HEK293T (cell line): ENCODE results near the gene SPEG.

Experiments used
- CTCF ChIA-PET: fragments of 350-600 bp; formaldehyde crosslinking; extraction: SDS; loops from one replicate; lab custom pipeline; 2021; ENCODE audit warnings: antibody characterized with exemption, inconsistent platforms; lab: Yijun Ruan, JAX
- POLR2A ChIA-PET: fragments of 350-600 bp; formaldehyde crosslinking; extraction: SDS; loops from one replicate; lab custom pipeline; 2020; ENCODE audit warnings: antibody characterized with exemption, inconsistent platforms; lab: Yijun Ruan, JAX
- DNase-seq: peaks from one replicate; pipeline ENCODE4 v3.0.0; 2012; ENCODE audit warnings: mixed read lengths; ENCODE audit errors: extremely low spot score
- ARNT ChIP-seq: fragments of 450-650 bp; IDR thresholded peaks from 2 replicates; pipeline ENCODE4 v1.6.1; 2017; ENCODE audit warnings: mild to moderate bottlenecking
- BHLHE40 ChIP-seq: fragments of 450-650 bp; IDR thresholded peaks from 2 replicates; pipeline ENCODE4 v1.6.1; 2016; ENCODE audit warnings: mild to moderate bottlenecking, moderate library complexity, borderline replicate concordance
- CTBP1 ChIP-seq: fragments of 450-650 bp; IDR thresholded peaks from 2 replicates; pipeline ENCODE4 v1.6.1; 2016; ENCODE audit warnings: borderline replicate concordance
- ELF4 ChIP-seq: fragments of 450-650 bp; IDR thresholded peaks from 2 replicates; pipeline ENCODE4 v1.6.1; 2017; ENCODE audit warnings: antibody characterized with exemption
- FOXA1 ChIP-seq: fragments of 450-650 bp; IDR thresholded peaks from 2 replicates; pipeline ENCODE4 v1.6.1; 2016; ENCODE audit warnings: mild to moderate bottlenecking
- FOXK2 ChIP-seq: fragments of 450-650 bp; IDR thresholded peaks from 2 replicates; pipeline ENCODE4 v1.6.1; 2016; ENCODE audit warnings: mild to moderate bottlenecking
- FOXM1 ChIP-seq: fragments of 450-650 bp; IDR thresholded peaks from 2 replicates; pipeline ENCODE4 v1.6.1; 2017; ENCODE audit warnings: mild to moderate bottlenecking, borderline replicate concordance
- HDGF ChIP-seq: fragments of 450-650 bp; IDR thresholded peaks from 2 replicates; pipeline ENCODE4 v1.6.1; 2017; ENCODE audit warnings: antibody characterized with exemption, borderline replicate concordance
- L3MBTL2 ChIP-seq: fragments of 450-650 bp; conservative IDR thresholded peaks from 2 replicates; pipeline ENCODE4 v1.6.1; 2016; ENCODE audit warnings: mild to moderate bottlenecking
- LEF1 ChIP-seq: fragments of 450-650 bp; IDR thresholded peaks from 2 replicates; pipeline ENCODE4 v1.6.1; 2017; ENCODE audit warnings: mild to moderate bottlenecking, borderline replicate concordance
- NFRKB ChIP-seq: fragments of 450-650 bp; IDR thresholded peaks from 2 replicates; pipeline ENCODE4 v1.6.1; 2016; ENCODE audit warnings: mild to moderate bottlenecking, moderate library complexity
- SP1 ChIP-seq: fragments of 450-650 bp; IDR thresholded peaks from 2 replicates; pipeline ENCODE4 v1.6.1; 2017
- SUZ12 ChIP-seq: fragments of 450-650 bp; IDR thresholded peaks from 2 replicates; pipeline ENCODE4 v1.6.1; 2016; ENCODE audit warnings: mild to moderate bottlenecking
- TARDBP ChIP-seq: fragments of 450-650 bp; IDR thresholded peaks from 2 replicates; pipeline ENCODE4 v1.6.1; 2016
- ZNF384 ChIP-seq: fragments of 450-650 bp; IDR thresholded peaks from 2 replicates; pipeline ENCODE4 v1.6.1; 2016
- TF ChIP-seq, protein P1 (sequence below): fragments of 450-650 bp; IDR thresholded peaks from 2 replicates; pipeline ENCODE4 v1.6.1; 2016

SPEG gene

DNA sequence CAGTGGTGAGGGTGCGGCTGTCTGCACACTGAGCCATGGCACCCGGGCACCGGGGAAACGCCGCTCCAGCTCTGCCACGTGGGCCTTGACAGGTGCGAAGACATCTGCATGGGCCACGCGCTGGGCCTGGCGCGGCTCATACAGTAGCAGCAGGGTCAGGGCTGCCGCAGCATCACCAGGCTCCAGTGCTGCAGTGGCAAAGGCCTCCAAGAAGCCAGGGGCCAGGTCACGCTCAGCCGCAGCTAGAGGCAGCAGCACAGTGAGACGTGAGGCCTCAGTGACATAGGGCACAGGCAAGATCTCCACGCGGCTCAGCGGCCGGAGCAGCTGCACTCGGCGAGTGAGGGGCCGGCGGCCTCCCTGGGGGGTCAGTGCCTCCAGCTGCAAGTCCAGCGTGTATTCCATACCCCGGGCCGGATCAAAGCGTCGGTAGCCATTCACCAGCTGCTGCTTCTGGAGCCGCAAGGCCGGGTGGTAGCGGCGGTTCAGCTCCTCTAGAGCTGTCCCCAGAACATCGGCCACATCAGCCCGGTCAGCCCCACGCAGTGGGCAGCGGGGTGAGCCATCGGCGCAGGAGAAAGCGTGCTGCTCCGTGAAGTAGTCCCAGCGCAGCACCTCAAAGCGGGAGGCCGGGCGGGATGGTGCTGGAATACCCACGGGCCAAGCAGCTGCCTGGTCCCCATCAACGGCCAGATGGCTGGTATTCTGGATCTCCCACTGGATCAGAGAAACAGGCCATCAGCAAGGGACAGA, 105.5 kb downstream of the SPEG start:
- DNase-seq: no peak
- TF ChIP-seq TARDBP (no peak), ELF4 (no peak), LEF1 (no peak), L3MBTL2 (no peak)
- CTCF ChIA-PET: interaction anchor here (0.9 to 2.2 kb wide), 11 partner anchors 14 to 136 kb away, joined by 3 to 23 read pairs (median 5); partner anchors contain the start of gene STK11IP
- POLR2A ChIA-PET: no interaction called here

DNA sequence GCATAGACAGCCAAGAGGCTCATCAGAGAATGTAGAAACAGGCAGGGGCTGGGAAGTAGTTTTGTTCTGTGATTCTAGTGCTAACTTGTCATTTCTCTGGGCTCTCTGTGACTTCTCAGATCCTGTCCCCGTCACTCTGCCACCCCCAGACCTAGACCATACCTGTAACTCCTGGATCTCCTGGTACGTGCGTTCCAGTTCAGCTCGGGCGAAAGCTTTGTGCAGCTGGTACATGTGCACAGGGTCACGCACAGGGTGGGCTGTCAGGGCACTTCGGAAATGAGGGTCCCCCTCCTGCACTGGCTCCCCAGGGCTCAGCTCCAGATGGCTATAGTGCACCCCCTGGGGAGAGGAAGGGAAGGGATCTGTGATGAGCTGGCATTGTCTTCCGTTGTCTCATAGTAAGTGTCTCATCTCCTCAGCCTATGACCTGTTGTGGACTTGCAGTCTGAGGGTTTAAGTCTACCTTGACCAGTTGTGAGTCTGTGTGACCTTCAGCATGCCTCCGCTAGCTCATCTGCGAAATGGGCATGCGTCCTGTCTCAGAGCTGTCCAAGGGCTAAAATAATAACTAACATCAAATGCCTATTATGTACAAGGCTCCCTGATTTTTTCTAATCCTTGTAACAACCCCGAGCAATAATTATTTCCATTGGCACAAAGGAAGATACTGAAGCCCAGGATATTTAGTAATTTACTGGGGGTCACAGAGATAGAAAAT, 106.3 kb downstream of the SPEG start:
- POLR2A ChIA-PET: no interaction called here
- DNase-seq: no peak
- CTCF ChIA-PET: interaction anchor here (0.5 to 2.7 kb wide), 30 partner anchors 9 to 288 kb away, joined by 3 to 23 read pairs (median 4); partner anchors contain the start of genes ASIC4, STK11IP and TUBA4B
- TF ChIP-seq FOXA1: no peak
- no peak for TF ChIP-seq HDGF
- TF ChIP-seq SUZ12: no peak
- TF ChIP-seq FOXK2: no peak
- TF ChIP-seq BHLHE40: no peak
- TF ChIP-seq SP1: no peak
- no peak for TF ChIP-seq NFRKB
- no peak for TF ChIP-seq CTBP1
- TF ChIP-seq LEF1: no peak
- TF ChIP-seq L3MBTL2: no peak
- no peak for TF ChIP-seq ZNF384
- no peak for TF ChIP-seq ARNT

GRCh38 chr2:219541611-219542180, 107.1 kb downstream of the SPEG start:
- TF ChIP-seq HDGF: peak; percentile 86; the same call in 1 of the 2 replicates
- no peak for TF ChIP-seq ZNF384
- TF ChIP-seq FOXM1: no peak
- TF ChIP-seq SUZ12: no peak
- no peak for TF ChIP-seq FOXA1
- no peak for TF ChIP-seq SP1
- TF ChIP-seq ELF4: no peak
- peak; percentile 37; the same call in 1 of the 2 replicates for TF ChIP-seq LEF1
- peak; percentile 56; the same call in 1 of the 2 replicates for TF ChIP-seq CTBP1
- TF ChIP-seq L3MBTL2: no peak
- no peak for TF ChIP-seq NFRKB
- TF ChIP-seq, protein P1, sequence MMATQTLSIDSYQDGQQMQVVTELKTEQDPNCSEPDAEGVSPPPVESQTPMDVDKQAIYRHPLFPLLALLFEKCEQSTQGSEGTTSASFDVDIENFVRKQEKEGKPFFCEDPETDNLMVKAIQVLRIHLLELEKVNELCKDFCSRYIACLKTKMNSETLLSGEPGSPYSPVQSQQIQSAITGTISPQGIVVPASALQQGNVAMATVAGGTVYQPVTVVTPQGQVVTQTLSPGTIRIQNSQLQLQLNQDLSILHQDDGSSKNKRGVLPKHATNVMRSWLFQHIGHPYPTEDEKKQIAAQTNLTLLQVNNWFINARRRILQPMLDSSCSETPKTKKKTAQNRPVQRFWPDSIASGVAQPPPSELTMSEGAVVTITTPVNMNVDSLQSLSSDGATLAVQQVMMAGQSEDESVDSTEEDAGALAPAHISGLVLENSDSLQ: no peak
- TF ChIP-seq BHLHE40: no peak
- ChIA-PET CTCF (interaction anchor here (0.5 to 2.7 kb wide), 33 partner anchors 8 to 589 kb away, joined by 3 to 23 read pairs (median 4); partner anchors contain the start of genes ASIC4, STK11IP and TUBA4B), POLR2A (interaction anchor here (2.0 kb wide), 1 partner anchor 56 kb away, joined by 9 read pairs; the partner anchor contains the start of gene STK11IP)
- DNase-seq: peak; percentile 79

GRCh38 chr2:219542931-219543595, 108.4 kb downstream of the SPEG start:
- ChIA-PET CTCF (interaction anchor here (0.6 to 2.7 kb wide), 3 partner anchors 33 to 931 kb away, joined by 3 to 13 read pairs (median 4); no protein-coding TSS in a partner anchor), POLR2A (interaction anchor here (0.8 to 2.0 kb wide), 7 partner anchors 19 to 186 kb away, joined by 3 to 9 read pairs (median 3); partner anchors contain the start of genes OBSL1 and STK11IP)
- TF ChIP-seq BHLHE40 (no peak), SUZ12 (no peak), ELF4 (no peak), FOXA1 (no peak), ARNT (no peak), L3MBTL2 (no peak), FOXK2 (no peak), CTBP1 (no peak), SP1 (no peak), ZNF384 (no peak), TARDBP (no peak), NFRKB (no peak), FOXM1 (no peak), HDGF (no peak), LEF1 (no peak)
- TF ChIP-seq, protein P1: no peak
- peak; percentile 52 for DNase-seq

- POLR2A ChIA-PET: interaction anchor here (0.8 to 2.0 kb wide), 7 partner anchors 18 to 185 kb away, joined by 3 to 9 read pairs (median 3); partner anchors contain the start of genes OBSL1 and STK11IP
- peak; percentile 97 for DNase-seq
- TF ChIP-seq TARDBP: no peak
- TF ChIP-seq BHLHE40: no peak
- TF ChIP-seq FOXM1: peak; percentile 75; the same call in 1 of the 2 replicates
- TF ChIP-seq, protein P1: peak; percentile 94
- TF ChIP-seq LEF1: no peak
- no peak for TF ChIP-seq SP1
- TF ChIP-seq HDGF: 0 out of 2 replicates have a peak, but pooled peaks have one; percentile 31
- no peak for TF ChIP-seq FOXK2
- no peak for TF ChIP-seq NFRKB
- CTCF ChIA-PET: interaction anchor here (0.6 to 0.8 kb wide), 3 partner anchors 34 to 564 kb away, joined by 3 read pairs; no protein-coding TSS in a partner anchor
Observed at GRCh38 chr2:219543596-219544358, 109.1 kb downstream of the SPEG start, which contains the start of the genes CHPF and TMEM198. CHPF (minus strand) TSS chr2:219543809; CDS start chr2:219543538, 271 bp downstream. TMEM198 (plus strand) TSS chr2:219544028; CDS start chr2:219544728, 700 bp downstream.
